WTC11 (cell line): Measurements from ENCODE around the gene MAPT. TPM values are rescaled to one million over a fixed set of nuclear protein-coding genes. Genes with fewer than 3 reads are reported as not detected.
A peak's percentile ranks its signal among the peaks of the same experiment; 100 is the strongest.

Experiments used
- ATAC-seq: fragments of 200-7000 bp; cut with Tn5 transposase; 2 replicates; pipeline ENCODE4 v1.10.0; 2021; ENCODE audit warnings: mild to moderate bottlenecking, moderate library complexity
- CTCF ChIA-PET: fragments of 300-600 bp; sonication (Branson Sonifier 250); formaldehyde crosslinking; loops from one replicate; lab custom pipeline; 2021; ENCODE audit warnings: antibody characterized with exemption; lab: Charles Lee
- POLR2A ChIA-PET: fragments of 350-600 bp; sonication (Branson Sonifier 250); formaldehyde crosslinking; loops from one replicate; lab custom pipeline; 2021; ENCODE audit warnings: antibody characterized with exemption; lab: Charles Lee
- DNase-seq: peaks from one replicate; pipeline ENCODE4 v3.0.0; 2021; ENCODE audit warnings: low spot score
- H3K27ac Mint-ChIP-seq: 2 replicates; pipeline ENCODE4 v1.8.0; 2021; ENCODE audit warnings: mixed read lengths
- H3K27me3 Mint-ChIP-seq: 2 replicates; pipeline ENCODE4 v1.8.0; 2021; ENCODE audit warnings: low read depth, mild to moderate bottlenecking, moderate library complexity, mixed read lengths
- H3K36me3 Mint-ChIP-seq: 2 replicates; pipeline ENCODE4 v1.8.0; 2021; ENCODE audit warnings: mixed read lengths
- H3K4me1 Mint-ChIP-seq: 2 replicates; pipeline ENCODE4 v1.8.0; 2022; ENCODE audit warnings: mixed read lengths
- H3K4me3 Mint-ChIP-seq: 2 replicates; pipeline ENCODE4 v1.8.0; 2021; ENCODE audit warnings: mild to moderate bottlenecking, moderate library complexity, mixed read lengths
- H3K9me3 Mint-ChIP-seq: 2 replicates; pipeline ENCODE4 v1.8.0; 2021; ENCODE audit warnings: mixed read lengths
- EMX1 ChIP-seq: fragments of 250-450 bp; sonication (Bioruptor Pico); IDR thresholded peaks from 2 replicates; pipeline ENCODE4 v1.8.0; 2021; ENCODE audit warnings: mild to moderate bottlenecking
- FOXP4 ChIP-seq: sonication (generic); formaldehyde crosslinking; IDR thresholded peaks from 2 replicates; pipeline ENCODE4 v1.8.0; 2022; ENCODE audit warnings: mild to moderate bottlenecking, missing genetic modification reagents
- HMGA2 ChIP-seq: fragments of 250-450 bp; sonication (Bioruptor Pico); IDR thresholded peaks from 2 replicates; pipeline ENCODE4 v1.4.0; 2021; ENCODE audit warnings: mild to moderate bottlenecking, moderate library complexity
- HMGXB4 ChIP-seq: sonication (generic); formaldehyde crosslinking; IDR thresholded peaks from 2 replicates; pipeline ENCODE4 v1.8.1; 2023; ENCODE audit warnings: mild to moderate bottlenecking, moderate library complexity, missing genetic modification reagents
- MAX ChIP-seq: sonication (generic); formaldehyde crosslinking; IDR thresholded peaks from 2 replicates; pipeline ENCODE4 v1.8.0; 2022; ENCODE audit warnings: mild to moderate bottlenecking, missing genetic modification reagents
- MYBL2 ChIP-seq: sonication (generic); formaldehyde crosslinking; IDR thresholded peaks from 2 replicates; pipeline ENCODE4 v1.8.1; 2023; ENCODE audit warnings: mild to moderate bottlenecking, moderate library complexity, missing genetic modification reagents
- USF2 ChIP-seq: sonication (generic); formaldehyde crosslinking; IDR thresholded peaks from 2 replicates; pipeline ENCODE4 v1.8.1; 2023; ENCODE audit warnings: mild to moderate bottlenecking, missing genetic modification reagents, moderate library complexity
- ZNF232 ChIP-seq: sonication (generic); formaldehyde crosslinking; IDR thresholded peaks from 2 replicates; pipeline ENCODE4 v1.8.0; 2022; ENCODE audit warnings: mild to moderate bottlenecking, missing genetic modification reagents
- ZNF263 ChIP-seq: sonication (generic); formaldehyde crosslinking; IDR thresholded peaks from 2 replicates; pipeline ENCODE4 v1.8.1; 2022; ENCODE audit warnings: low read depth, mild to moderate bottlenecking, moderate library complexity, missing genetic modification reagents
- ZNF317 ChIP-seq: sonication (generic); formaldehyde crosslinking; IDR thresholded peaks from 2 replicates; pipeline ENCODE4 v1.8.1; 2023; ENCODE audit warnings: low read depth, mild to moderate bottlenecking, moderate library complexity, missing genetic modification reagents, borderline replicate concordance
- ZNF396 ChIP-seq: fragments of 250-450 bp; sonication (Bioruptor Pico); IDR thresholded peaks from 2 replicates; pipeline ENCODE4 v1.8.0; 2021; ENCODE audit warnings: mild to moderate bottlenecking, moderate library complexity, borderline replicate concordance
- ZNF423 ChIP-seq: fragments of 250-450 bp; sonication (Bioruptor Pico); IDR thresholded peaks from 2 replicates; pipeline ENCODE4 v2.1.2; 2022; ENCODE audit warnings: mild to moderate bottlenecking, moderate library complexity
- ZNF532 ChIP-seq: fragments of 250-450 bp; sonication (Bioruptor Pico); IDR thresholded peaks from 2 replicates; pipeline ENCODE4 v1.9.0; 2021; ENCODE audit warnings: mild to moderate bottlenecking, borderline replicate concordance
- total RNA-seq: library from RNA; stranded (reverse); gene quantifications from 3 replicates; pipeline ENCODE4 v1.2.3, GENCODE V29; 2021

MAPT gene
- total RNA-seq, 1 experiment from 2014 or later = 2.2 TPM

- TF ChIP-seq ZNF532 (CRISPR knock-in tag) = no peak
- TF ChIP-seq ZNF396 (CRISPR knock-in tag) = no peak
- no peak for TF ChIP-seq FOXP4 (CRISPR knock-in tag)
- TF ChIP-seq EMX1 (CRISPR knock-in tag) = no peak
- TF ChIP-seq ZNF232 (CRISPR knock-in tag) = no peak
- no peak for TF ChIP-seq HMGA2 (CRISPR knock-in tag)
- TF ChIP-seq ZNF263 (CRISPR knock-in tag) = no peak
- no peak for TF ChIP-seq ZNF317
- TF ChIP-seq ZNF423 = no peak
- no peak for TF ChIP-seq USF2
These were observed 681 bp upstream of the MAPT start (continued) for GRCh38 chr17:45893725-45894021.

GRCh38 chr17:45895304-45895968, 1.1 kb downstream of the MAPT start:
- no peaks in the 10 kb centered on the region for H3K36me3 Mint-ChIP-seq
- DNase-seq (peak; percentile 38), ATAC-seq (peak; percentile 5; the same call in 1 of the 2 replicates)
- H3K27me3 Mint-ChIP-seq = peaks cover 95% of the 10 kb centered on the region
- TF ChIP-seq MYBL2 (CRISPR knock-in tag) (no peak), MAX (CRISPR knock-in tag) (peak; percentile 28; the same call in 1 of the 2 replicates), HMGXB4 (peak; percentile 45; the same call in 1 of the 2 replicates)
- H3K4me3 Mint-ChIP-seq = peak overlapping the region; percentile 73
- peaks cover 18% of the 10 kb centered on the region for H3K4me1 Mint-ChIP-seq
- POLR2A ChIA-PET = no interaction called here
- H3K9me3 Mint-ChIP-seq = no peaks in the 10 kb centered on the region
- CTCF ChIA-PET = interaction anchor here (0.8 to 3.8 kb wide), 4 partner anchors 54 to 261 kb away, joined by 3 to 17 read pairs (median 6); no protein-coding TSS in a partner anchor
- H3K27ac Mint-ChIP-seq = no peak overlapping the region
